AG10803 (cell line): Measurements from ENCODE around the gene S100A6.

Source experiments
- DNase-seq: peaks from one replicate; pipeline ENCODE4 v3.0.0; 2010; ENCODE audit warnings: low read depth
- H3K4me3 ChIP-seq: 2 replicates; pipeline ENCODE4 v1.5.1; 2011; ENCODE audit warnings: mild to moderate bottlenecking, low read length, control low read depth
- CTCF ChIP-seq: conservative IDR thresholded peaks from 2 replicates; pipeline ENCODE4 v1.5.1; 2011; ENCODE audit warnings: mild to moderate bottlenecking, low read length, control low read depth, inconsistent platforms

Gene S100A6

GRCh38 chr1:153561466-153561985 lies 25.7 kb upstream of the S100A6 start:
- DNase-seq: no peak
- no peak for TF ChIP-seq CTCF
- no peak overlapping the region for H3K4me3 ChIP-seq

DNA sequence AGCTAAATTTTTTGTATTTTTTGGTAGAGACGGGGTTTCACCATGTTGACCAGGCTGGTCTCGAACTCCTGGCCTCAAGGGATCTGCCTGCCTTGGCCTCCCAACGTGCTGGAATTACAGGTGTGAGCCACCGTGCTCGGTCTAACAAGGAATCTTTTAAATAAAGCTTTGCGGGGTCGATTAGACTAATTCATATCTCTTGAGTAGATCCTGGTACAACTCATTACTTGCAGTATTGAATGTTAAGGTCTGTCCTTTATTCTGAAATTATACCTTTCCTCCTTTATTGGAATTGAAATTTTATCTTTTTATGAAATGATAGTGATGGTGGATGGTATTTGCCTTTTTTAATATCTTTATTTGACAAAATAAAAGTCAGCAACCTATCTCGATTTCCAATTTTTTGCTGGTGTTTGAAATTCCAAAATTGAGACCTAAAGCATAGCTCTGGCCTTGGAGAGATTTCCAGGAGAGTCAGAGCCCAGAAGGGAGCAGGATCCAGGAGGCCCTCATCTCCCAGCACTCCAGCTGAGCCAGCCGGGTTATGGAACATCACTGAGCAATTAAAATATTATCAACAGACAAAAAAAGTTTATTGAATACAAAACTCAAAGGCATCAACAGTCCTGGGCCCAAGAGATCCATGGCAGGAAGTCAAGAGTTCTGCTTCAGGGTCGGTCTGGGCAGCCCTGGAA lies 25.1 kb upstream of the S100A6 start:
- no peak for TF ChIP-seq CTCF
- no peak overlapping the region for H3K4me3 ChIP-seq
- no peak for DNase-seq

- H3K4me3 ChIP-seq: no peak overlapping the region
- no peak for DNase-seq
- no peak for TF ChIP-seq CTCF
Observed at GRCh38 chr1:153560241-153560640, 24.4 kb upstream of the S100A6 start.

- no peak for DNase-seq
Observed at GRCh38 chr1:153557877-153558276, 22.1 kb upstream of the S100A6 start.

DNA sequence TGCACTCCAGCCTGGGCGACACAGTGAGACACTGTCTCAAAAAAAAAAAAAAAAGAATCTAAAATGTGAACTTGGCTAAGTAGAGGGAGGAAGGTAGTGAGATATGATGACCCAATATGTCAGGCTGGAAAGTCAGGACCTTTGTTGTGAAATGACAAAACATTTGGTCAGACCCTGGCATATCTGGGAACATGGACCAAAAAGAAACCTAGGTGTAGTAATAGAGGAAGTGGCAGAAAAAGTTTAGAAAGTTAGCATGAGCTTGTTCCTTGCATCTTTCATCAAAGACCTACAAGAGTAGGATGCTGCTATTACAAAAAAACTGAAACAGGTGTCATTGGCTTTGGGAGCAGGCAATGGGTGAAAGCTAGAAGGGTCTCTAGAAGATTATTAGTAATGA lies 20.6 kb upstream of the S100A6 start:
- no peak for TF ChIP-seq CTCF
- H3K4me3 ChIP-seq: no peak overlapping the region
- DNase-seq: no peak

More at GRCh38 chr1:153557877-153558276, 22.1 kb upstream of the S100A6 start:
- TF ChIP-seq CTCF: no peak
- H3K4me3 ChIP-seq: no peak overlapping the region

GRCh38 chr1:153553830-153554541 lies 18.2 kb upstream of the S100A6 start:
- DNase-seq: peak; percentile 65
- TF ChIP-seq CTCF: no peak
- H3K4me3 ChIP-seq: no peak overlapping the region

DNA sequence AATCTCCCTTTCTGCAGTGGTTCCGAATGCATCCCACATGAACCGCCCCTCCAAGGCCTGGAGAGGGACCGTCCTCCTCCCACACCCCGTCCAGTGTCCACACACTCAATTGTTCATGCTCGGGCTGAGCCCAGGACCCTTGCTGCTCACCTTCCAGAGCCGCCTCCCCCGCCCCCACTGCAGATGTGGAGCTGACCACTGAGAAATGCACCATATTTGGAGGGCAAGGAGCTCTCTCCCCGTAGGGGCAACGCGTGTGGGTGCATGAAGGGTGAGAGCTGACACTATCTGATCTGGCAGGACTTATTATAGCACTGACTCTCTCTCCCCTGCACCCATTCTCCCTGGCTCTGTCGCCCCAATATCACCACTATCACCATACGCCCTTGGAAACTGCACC lies 17.3 kb upstream of the S100A6 start:
- H3K4me3 ChIP-seq: no peak overlapping the region
- no peak for DNase-seq
- TF ChIP-seq CTCF: no peak
